ENCODE results near the gene PACSIN1.

PACSIN1 gene

DNA sequence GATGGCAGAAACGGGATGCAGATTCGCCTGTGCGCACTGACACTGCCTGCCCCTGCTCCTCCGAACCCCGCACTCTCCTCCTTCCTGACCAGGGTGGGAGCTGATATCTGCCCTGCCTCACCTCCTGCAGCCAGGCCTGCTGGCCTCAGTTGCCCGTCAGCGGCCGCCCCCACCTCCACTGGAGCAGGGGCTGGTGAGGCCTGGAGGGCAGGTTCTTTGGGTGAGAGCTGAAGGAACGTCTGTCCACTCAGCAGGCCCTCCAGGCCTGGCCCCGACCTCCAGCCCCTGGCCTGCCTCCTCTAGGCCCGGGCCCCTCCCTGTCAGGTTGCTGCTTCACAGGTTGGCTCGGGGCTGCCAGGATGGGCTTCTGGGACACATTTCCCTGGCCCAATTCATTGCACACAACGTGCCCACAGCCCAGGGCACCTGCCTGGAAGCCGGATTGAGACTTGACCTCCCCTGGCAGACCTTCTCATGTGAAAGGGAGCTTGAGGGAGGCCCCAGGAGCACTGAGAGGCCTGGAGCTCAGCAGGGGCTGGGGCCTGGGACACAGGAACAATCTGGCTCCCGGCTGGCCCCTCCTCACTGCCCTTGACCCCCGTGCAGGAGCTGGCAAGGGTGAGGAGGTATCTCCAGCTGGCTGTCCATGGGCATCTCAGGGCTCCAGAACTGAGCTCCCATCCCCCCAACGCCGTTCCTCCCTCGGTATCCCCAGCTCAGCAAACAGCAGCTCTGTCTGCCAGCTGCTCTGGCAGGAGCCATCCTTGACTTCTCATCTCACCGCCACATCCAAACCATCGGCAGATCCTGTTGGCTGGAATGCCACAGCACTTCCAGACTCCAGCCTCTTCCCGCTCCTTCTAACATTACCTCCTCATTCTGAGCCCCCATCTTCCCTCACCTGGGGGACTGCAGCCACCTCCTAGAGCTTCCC, 50.8 kb downstream of the PACSIN1 start:
- DNase-seq, result no peak

DNA sequence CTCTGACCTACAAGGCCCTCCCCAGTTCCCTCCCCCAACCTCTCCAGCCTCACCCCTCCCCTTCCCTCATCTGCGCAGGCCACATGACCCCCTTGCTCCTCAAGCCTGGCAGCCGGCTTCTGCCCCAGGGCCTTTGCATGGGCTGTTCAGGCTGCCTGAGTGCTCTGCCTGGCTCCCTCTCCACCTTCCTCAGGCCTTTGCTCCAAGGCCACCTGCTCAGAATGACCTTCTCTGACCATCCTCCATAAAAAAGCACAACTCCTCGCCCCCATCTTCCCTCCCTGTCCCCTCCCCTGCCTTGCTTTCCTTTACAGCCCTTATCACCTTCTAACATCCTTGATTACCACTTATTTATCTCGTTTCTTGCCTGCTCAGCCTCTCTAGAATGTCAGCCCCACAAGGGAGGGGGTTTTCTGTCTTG, 51.6 kb downstream of the PACSIN1 start:
- no peak for DNase-seq

DNA sequence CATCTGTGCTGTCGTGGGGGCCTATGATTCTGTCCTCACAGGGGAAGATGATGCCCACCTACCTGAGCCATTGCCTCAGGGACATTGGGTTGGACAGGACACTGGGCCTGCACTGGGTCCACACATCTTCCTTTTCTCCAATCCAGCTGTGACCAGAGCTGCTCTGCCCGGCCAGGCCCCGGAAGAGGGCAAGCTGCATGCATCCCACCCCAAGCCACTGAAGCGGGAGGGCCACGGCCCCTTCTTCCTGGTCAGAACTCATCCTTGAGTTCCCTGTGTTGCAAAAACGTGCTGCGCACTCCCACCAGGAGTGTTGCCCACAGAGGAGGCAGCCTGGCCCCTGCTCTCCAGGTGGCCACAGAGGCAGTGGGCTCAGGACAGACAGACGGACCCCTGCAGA, 52.1 kb downstream of the PACSIN1 start:
- no peak for DNase-seq

DNA sequence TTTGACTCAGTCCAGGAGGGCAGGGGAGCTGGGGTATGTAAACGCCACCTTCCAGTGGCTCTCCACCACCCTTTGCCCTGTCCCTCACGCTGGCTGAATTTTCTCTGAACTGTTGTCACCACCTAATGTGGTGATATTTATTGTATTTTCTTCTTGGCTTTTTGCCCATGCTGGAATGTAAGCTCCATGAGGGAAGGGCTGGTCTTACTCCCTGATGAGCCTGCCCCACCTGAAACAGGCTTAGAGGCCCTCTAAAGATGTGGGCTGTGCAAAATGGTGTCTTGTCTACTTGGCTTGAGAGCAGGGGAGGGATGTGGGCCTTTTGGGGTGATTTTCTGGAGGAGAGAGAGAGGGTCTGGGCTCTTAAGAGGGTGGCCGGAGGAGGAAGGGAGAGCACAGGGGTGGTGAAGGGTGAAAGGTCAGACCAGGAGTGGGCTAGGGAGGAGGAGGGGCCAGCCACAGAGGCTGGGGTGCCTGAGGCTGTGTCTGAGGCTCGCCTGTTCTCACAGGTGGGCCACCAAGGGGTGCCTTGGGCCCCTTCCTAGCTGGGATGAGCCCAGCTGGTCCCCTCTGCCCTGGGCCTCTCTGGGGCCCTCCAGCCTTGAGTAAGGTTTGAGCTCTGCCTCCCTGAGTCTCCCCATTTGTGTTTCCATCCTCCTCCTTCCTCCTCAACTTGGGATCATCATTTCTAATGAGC, 52.9 kb downstream of the PACSIN1 start:
- DNase-seq, result no peak

DNA sequence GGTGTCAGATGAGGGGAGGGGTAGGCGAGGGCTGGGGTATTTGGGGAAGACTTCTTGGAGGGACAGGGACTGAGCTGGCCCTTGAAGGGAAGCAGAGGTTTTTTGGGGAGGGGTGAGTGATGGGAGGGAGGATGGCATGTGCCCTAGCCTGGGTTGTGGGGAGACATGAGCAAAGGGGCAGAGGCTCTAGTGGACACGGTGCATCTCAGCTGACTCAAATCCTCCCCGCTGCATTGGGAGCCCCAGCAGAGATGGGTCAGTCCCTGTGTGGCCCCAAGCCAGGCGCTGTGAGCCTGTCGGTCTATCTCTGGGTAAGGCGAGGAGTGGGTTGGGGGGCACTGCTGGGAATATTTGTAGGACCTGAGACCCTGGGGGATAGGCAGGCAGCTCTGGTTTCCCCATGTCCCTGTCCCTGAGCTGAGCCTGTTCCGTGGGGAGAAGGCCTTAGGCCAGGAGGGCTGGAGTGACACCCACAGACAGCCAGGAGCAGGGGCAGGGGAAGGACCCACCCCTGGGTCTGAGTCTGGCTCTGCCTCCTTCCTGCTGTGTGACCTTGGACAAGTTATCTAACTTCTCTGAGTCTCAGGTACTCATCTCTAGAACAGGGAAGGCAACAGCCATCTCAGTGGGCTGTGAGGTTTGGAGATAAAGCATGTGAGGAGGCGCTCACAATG, 54.2 kb downstream of the PACSIN1 start:
- DNase-seq, result no peak

DNA sequence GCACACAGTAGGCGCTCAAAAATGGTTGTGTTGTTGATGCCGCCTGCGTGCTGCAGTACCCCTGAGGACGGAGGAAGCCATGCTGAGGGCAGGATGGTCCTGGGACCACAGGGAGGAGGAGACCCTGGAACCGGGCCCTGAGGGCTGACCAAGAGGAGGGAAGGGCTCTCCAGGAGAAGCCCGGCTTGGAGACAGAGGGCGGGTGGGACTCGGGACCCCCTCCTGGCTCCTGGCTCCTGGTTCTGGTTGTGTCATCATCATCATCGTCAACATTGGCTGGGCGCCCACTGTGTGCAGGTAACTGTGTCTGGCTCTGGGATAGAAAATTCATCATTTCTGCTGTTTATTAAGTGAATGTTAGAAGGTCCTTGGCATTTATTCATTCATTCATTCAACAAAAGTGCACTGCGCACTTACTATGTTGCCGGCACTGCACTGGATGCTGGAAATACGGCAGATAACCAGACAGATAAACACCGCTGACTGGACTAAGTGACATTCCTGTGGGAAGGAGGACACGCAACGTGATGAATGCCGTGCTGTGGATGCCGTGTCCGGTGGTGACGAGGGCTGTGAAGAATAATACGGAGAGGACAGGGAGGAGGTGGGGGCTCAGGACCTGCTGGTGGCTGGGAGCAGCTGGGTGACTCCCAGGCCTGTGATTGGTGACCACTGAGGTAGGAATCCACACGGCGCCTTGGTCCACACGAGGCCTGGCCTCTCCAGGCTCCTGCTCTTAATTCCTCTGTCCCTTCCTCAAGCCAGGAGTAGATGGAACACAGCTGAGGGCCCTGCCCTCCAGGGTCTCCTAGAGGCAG, 55.0 kb downstream of the PACSIN1 start:
- no peak for DNase-seq

DNA sequence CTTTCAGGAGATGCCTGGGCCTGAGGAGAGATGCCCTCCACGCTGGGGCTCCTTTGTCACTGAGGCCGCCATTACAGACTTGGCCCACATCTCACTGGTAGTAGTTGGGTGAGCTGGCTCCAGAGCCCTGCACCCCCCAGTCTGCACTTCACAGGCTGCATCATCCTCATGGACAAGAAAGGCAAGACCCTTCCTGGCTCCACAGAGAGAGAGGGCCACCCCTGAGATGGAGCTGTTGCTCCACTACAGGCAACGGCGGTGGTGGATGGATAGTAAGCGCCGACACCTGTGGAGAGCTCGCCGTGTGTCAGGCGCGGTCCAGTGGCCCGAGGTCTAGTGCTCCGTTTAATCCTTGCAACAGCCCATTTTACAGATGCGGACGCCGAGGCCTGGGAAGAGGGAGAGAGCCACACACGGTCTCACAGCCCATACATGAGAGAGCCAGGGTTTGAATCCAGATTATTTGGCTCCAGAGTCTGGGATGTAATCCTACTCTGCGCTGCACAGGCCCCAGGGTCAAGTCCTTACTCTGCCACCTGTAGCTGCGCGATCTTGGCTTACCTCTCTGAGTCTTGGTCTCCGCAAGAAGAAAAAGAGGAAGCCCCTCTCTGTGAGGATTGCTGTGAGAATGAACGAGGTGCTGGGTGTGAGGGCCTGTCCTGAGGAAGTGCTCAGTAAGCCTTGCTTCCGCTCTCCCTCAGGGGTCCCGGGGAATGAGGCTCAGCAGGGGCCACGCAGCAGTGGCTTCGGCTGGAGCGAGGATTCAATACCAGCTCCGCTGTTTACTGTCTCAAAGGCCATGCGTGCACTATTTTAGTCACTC, 55.8 kb downstream of the PACSIN1 start:
- no peak for DNase-seq

DNA sequence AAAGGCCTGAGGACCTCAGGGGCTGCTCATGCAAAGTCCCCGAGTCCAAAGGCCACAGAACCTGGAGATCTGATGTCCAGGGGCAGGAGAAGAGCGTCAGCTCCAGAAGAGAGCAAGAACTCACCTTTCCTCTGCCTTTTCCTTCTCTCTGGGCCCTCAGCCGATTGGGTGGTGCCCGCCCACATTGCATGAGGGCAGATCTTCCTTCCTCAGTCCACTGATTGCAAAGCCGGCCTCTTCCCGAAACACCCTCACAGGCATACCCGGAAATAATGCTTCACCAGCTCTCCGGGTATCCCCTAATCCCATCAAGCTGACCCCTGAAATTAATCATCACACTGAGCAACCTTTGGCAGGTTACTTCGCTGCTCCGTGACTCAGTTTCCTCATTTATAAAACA, 56.9 kb downstream of the PACSIN1 start:
- DNase-seq, result no peak

DNA sequence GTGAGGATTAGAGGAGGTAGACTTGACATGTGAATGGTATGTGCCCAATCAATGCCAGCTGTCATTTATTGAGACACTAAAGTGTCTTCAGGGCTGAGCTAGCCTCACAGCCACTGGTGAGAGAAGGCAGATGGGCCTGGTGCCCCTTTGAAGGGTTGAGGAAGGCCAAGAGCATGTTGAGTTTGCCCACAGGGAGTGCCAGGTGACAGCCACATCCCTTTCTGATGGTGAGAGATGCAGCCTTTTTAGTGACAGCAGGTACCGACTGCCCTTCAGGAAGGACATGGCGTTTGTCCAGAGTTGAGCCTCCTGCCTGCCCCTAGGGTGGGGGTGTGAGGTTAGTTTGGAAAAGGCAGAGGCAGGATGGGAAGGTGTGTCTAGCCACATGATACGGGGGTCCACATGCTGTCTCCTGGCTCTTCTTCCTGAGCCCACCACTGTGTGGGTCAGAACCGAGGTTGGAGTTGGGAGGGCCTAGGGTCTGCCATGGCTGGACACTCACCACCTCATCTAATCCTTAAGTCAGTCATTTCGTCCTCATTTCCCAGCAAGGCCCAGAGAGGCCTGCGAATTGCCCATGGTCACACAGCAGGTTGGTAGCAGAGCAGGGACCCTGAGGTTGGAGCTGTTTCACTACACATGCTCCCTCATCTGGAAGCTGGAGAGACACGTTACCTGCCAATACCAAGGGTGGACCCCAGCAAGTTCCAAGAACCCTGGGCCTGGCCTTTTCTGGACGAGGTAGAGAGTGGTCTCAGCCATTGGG, 57.7 kb downstream of the PACSIN1 start:
- no peak for DNase-seq

DNA sequence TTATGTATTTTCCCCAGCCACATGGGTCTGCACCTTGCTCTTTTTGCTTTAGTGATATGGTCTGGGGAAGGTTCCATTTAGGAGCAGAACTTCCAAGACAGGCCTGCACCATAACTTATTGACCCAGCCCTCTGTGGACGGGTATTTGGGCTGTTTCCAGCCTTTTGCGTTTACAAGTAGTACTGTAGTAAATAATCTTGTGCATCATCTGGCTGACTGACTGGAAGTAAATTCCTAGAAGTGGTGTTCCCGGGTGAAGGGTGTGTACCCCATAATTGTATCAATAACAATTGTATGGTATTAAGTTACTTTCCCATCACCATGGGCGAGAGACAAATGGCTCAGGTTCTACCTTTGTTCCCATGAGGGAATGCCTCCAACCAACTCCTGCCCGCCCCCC, 58.6 kb downstream of the PACSIN1 start:
- DNase-seq, result no peak

DNA sequence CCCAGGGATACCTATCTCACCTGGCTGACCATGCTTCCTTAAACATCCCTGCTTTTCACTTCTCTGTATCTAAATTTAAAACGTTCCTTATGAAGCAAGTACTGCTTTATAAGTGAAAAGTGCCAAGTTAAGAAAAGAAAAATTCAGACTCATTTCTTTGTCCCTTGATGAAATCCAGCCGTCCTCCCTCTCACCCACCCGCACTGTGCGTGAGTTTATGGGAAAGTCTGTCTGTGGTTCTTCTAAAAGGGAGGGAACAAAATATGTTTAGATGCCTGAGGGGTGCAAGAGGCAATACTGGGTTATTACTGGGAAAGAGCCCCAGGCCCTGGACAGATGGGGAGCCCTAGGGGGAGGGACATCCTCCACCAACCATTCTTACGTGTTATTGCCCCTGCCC, 59.1 kb downstream of the PACSIN1 start:
- DNase-seq, result no peak

DNA sequence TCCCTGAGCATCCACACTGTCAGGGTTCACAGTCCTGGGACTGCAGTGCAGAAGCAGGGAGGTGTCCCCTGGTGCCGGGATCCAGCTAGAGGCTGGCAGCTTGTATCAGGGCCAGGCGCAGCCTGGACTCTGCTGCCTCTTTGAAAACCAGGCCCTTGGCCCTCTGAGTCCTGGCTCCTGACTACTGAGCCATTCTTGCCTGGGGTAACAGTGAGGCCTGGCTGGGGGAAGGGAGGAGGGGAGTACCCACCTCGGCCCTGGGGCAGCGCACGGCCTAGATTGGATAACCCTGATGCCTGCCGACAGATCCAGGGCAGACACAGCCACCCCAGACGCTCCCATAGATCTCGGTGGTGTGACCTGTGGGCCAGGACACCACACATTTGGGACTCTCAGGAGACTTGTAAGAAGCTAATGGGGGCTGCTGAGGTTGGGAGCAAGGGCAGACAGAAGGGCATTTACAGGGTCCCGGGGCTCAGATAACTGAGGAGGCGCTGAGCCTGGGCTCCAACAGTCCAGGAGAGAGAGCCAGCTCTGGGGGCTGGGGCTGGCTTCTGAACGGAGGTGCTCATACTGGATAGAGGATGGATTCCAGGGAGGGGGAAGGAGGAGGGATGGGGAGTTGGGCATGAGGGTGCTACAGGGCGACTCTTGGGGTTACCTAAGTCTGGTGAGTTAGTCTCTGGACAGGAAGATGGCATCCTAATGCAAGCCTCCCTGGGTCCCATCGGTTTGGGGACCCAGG, 59.7 kb downstream of the PACSIN1 start:
- no peak for DNase-seq

DNA sequence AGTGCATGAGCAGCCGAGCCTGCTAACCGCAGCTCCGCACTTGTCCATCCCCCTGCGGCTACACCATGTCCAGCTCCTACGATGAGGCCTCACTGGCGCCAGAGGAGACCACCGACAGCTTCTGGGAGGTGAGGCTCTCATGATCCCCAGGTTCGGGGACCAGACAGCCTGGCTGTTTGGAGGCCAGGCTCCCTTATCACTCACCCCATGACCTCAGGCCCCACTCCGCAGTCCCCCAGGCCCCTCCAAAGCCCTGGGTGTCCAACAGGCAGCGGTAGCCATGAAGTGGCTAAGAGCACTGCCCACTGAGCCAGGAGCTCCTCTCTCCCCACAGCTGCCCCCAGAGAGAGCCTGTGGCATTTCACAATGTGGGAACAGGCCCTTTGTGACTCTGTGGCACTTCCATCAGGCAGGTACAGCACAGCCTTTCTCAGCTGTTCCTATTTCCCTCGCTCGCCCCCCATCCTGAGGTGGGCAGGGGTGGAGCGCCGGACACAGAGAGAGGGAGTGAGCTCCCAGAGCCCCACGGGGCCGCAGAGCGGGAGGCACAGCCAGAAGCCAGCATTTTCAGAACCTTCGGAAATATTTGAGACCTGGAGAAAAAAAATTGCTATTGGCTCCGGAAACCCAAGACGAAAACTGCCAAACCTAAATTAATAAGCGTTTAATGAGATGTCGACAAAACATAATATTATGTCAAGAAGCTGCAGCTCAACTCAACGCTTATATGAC, 60.5 kb downstream of the PACSIN1 start:
- DNase-seq, result no peak

DNA sequence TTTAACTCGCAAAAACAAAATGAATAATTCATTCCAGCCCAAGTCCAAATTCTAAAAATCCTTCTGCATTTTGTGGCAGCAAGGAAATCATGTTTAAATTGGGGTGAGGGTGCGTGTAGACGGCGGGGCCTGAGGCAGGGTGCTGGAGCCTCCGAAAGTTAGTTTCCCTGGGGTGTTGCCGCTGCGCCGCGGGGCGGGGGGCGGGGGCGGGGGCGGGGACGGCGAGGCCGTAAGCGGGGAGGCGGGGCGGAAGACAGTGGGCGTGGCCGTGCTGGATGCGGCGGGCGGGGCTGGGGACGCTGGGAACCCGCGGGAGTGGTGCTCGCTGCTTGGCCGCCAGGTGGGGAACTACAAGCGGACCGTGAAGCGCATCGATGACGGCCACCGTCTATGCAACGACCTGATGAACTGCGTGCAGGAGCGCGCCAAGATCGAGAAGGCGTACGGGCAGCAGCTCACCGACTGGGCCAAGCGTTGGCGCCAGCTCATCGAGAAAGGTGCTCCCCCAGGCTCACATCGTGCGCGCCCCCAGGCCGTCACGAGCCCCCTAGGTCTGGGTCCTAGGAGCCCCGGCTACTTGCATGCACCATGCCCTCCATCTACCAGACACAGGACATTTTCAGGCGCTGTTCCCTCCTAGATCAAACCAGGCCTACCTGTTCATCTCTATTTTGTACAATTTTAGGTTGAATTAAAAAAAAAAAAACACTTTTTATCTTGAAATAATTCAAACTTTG, 61.3 kb downstream of the PACSIN1 start:
- DNase-seq, result peak; percentile 84

DNA sequence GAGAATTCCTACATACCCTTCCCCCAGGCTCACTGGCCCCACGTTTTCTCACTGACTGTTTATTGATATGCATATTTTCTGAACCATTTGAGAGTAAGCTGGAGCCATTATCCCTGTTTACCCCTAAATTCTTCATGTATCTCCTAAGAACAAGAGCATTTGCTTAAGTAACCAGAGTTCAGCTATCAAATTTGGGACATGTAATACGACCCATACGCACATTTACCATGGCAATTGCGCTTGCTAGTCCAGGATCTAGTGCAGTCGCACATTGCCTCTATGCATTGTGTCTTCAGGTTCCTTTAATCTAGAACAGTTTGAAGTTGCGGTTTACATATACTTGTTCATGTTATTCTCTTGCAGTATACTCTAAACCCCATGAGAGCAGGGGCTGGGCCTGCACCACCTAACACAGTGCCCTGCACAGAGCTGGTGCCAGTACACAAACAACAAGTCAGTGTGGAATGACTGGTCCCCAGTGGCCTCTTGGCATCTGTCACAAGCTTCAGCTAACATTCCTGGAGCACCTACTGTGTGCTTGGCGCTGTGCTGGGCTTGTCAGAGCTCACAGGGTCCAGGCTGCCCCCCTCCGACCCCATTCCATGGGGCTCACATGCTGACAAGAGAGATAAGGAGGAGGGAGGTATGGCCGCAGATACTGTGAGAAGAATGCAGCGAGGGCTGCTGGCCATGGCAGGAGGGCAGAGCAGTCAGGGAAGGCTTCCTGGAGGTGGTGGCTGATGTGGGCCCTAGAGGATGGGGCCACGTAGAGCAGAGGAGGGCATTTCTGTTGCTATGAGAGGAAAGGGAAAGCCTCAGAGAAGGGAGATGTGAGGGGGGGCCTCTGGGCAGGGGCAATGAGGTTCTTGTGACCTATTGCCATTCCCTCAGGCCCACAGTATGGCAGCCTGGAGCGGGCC, 62.1 kb downstream of the PACSIN1 start:
- no peak for DNase-seq

DNA sequence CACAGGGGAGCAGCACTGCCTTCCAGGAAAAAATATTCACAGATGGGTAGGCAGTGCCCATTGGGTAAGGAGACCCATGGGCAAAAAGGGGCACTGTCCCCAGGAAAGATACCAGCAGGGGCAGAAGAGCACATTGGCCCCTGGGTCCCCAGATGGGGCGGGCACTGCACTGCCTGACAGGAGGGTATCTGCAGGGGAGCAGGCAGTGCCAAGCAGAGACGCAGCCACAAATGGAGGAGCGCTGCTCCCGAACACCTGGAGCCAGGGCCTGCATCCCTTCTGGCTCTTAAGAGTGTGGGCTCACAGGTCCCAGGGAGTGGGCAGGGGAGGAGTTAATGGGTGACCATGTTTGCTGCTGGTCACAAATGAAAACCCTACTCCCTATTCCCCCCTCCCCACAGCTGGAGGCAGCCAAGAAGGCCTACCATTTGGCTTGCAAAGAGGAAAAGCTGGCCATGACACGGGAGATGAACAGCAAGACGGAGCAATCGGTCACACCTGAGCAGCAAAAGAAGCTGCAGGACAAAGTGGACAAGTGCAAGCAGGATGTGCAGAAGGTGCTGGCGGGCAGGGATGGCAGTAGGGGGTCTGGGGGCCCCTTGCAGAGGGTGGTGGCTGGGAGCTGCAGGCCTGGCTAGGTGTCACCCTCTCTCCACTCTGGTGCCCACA, 63.3 kb downstream of the PACSIN1 start:
- no peak for DNase-seq

DNA sequence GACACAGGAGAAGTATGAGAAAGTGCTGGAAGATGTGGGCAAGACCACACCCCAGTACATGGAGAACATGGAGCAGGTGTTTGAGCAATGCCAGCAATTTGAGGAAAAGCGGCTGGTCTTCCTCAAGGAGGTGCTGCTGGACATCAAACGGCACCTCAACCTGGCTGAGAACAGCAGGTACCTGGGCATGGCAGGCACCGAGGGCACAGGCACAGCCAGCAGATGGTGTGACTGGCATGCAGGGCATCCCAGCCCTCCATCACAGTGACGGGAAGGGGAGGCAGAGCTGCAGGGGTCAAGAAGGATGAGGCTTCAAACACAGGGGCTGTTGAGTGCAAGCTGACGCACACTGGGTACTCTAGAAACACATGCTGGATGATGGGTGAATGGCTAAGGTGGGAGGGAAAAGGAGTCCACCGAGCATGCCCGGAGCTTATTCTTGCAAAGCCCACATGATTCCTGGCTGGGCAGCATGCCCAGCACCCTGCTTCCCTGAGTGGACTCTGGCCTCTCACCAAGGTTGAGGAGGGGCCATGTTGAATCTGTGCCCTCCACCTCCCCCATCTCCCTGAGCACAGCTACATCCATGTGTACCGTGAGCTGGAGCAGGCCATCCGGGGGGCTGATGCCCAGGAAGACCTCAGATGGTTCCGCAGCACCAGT, 63.9 kb downstream of the PACSIN1 start:
- DNase-seq, result no peak

Measured in GDM1 (cell line).